Endothelial cell (in vitro differentiated cells): ENCODE measurements around the gene WFS1. TPM values are rescaled to one million over a fixed set of nuclear protein-coding genes. Genes with fewer than 3 reads are reported as not detected.
A peak's percentile ranks its signal among the peaks of the same experiment; 100 is the strongest.

Experiments used
- DNase-seq: peaks from one replicate; pipeline ENCODE4 v3.0.0; 2021; ENCODE audit warnings: low spot score
- H3K27ac Mint-ChIP-seq: one replicate; pipeline ENCODE4 v1.8.0; 2021; ENCODE audit warnings: mixed read lengths, inconsistent platforms; ENCODE audit not compliant: unreplicated experiment
- H3K27me3 Mint-ChIP-seq: one replicate; pipeline ENCODE4 v1.8.0; 2021; ENCODE audit warnings: mild to moderate bottlenecking, moderate library complexity, mixed read lengths, inconsistent platforms; ENCODE audit not compliant: unreplicated experiment
- H3K36me3 Mint-ChIP-seq: one replicate; pipeline ENCODE4 v1.8.0; 2021; ENCODE audit warnings: mild to moderate bottlenecking, low read depth, mixed read lengths, inconsistent platforms; ENCODE audit not compliant: unreplicated experiment
- H3K4me1 Mint-ChIP-seq: one replicate; pipeline ENCODE4 v1.8.0; 2021; ENCODE audit warnings: mild to moderate bottlenecking, mixed read lengths, inconsistent platforms; ENCODE audit not compliant: unreplicated experiment
- H3K4me3 Mint-ChIP-seq: one replicate; pipeline ENCODE4 v1.8.0; 2021; ENCODE audit warnings: mild to moderate bottlenecking, mixed read lengths, inconsistent platforms; ENCODE audit not compliant: unreplicated experiment
- H3K9me3 Mint-ChIP-seq: one replicate; pipeline ENCODE4 v1.8.0; 2021; ENCODE audit warnings: mixed read lengths, inconsistent platforms; ENCODE audit not compliant: unreplicated experiment
- total RNA-seq: library from RNA; stranded (reverse); fragmentation: NEBNext Ultra II Directional; extraction: Animal tissue kit (Norgen Biotek cat#: 25700); gene quantifications from one replicate; pipeline ENCODE4 v1.2.1, GENCODE V29; 2021; ENCODE audit not compliant: unreplicated experiment
- TF ChIP-seq, protein P1 (sequence below): fragments of 200-600 bp; sonication (generic); IDR thresholded peaks from one replicate; pipeline ENCODE4 v1.5.0; 2021; ENCODE audit warnings: antibody characterized with exemption; ENCODE audit not compliant: unreplicated experiment

WFS1 gene
- total RNA-seq, 1 donor from 2014 or later = 53.2 TPM

DNA sequence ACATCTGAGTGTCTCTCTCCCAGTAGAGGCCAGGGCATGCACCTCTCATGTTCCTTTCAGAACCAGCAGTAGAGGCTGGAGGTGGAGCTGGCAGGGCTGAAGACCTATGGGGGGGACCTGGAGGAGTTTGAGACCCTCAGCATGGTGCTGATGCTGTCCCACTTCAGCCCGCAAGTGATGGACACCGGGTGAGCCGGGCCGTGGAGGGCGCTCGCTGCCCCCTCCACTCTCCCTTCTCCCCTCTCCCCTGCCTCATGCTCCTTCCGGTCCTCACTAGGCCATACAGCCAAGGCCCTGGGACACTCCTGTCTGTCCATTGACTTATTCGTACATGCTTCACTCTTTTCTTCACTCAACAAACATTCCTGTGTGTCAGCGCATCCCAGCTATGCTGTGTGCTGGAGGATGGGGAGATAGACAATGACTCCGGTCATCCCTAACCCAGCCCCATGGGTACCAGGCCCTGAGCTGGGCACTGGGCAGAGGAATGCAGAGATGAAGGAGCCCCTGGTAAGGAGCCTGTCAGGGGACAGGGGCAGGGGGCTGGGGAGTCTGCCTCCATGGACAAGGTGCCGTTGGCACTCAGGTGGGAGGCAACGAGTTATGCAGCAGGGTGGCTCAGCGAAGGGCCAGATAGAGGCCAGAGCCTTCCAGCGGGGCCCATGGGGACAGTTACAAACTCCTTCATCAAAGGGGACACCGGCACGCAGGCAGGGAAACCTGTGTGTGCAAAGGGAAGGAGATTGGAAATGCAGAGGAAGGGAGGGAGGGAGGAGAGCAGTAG is 28.4 kb upstream of the WFS1 start:
- Mint-ChIP-seq H3K27ac (no peak overlapping the region), H3K4me3 (no peak overlapping the region), H3K4me1 (no peaks in the 10 kb centered on the region), H3K9me3 (peaks cover 4% of the 10 kb centered on the region), H3K36me3 (peaks cover 6% of the 10 kb centered on the region), H3K27me3 (peaks cover 5% of the 10 kb centered on the region)
- no peak for DNase-seq
- TF ChIP-seq, protein P1, sequence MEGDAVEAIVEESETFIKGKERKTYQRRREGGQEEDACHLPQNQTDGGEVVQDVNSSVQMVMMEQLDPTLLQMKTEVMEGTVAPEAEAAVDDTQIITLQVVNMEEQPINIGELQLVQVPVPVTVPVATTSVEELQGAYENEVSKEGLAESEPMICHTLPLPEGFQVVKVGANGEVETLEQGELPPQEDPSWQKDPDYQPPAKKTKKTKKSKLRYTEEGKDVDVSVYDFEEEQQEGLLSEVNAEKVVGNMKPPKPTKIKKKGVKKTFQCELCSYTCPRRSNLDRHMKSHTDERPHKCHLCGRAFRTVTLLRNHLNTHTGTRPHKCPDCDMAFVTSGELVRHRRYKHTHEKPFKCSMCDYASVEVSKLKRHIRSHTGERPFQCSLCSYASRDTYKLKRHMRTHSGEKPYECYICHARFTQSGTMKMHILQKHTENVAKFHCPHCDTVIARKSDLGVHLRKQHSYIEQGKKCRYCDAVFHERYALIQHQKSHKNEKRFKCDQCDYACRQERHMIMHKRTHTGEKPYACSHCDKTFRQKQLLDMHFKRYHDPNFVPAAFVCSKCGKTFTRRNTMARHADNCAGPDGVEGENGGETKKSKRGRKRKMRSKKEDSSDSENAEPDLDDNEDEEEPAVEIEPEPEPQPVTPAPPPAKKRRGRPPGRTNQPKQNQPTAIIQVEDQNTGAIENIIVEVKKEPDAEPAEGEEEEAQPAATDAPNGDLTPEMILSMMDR = no peak

- peaks cover 5% of the 10 kb centered on the region for H3K27me3 Mint-ChIP-seq
- peaks cover 6% of the 10 kb centered on the region for H3K36me3 Mint-ChIP-seq
- no peak overlapping the region for H3K27ac Mint-ChIP-seq
- DNase-seq = no peak
- no peak overlapping the region for H3K4me3 Mint-ChIP-seq
- H3K4me1 Mint-ChIP-seq = no peaks in the 10 kb centered on the region
- peaks cover 4% of the 10 kb centered on the region for H3K9me3 Mint-ChIP-seq
- TF ChIP-seq, protein P1 = no peak
Observed at GRCh38 chr4:6242271-6243029, 27.2 kb upstream of the WFS1 start.

GRCh38 chr4:6245246-6246169 is 24.1 kb upstream of the WFS1 start:
- peaks cover 4% of the 10 kb centered on the region for H3K9me3 Mint-ChIP-seq
- H3K36me3 Mint-ChIP-seq = peaks cover 6% of the 10 kb centered on the region
- DNase-seq = no peak
- peak overlapping the region; percentile 75 for H3K4me3 Mint-ChIP-seq
- peaks cover 5% of the 10 kb centered on the region for H3K27me3 Mint-ChIP-seq
- TF ChIP-seq, protein P1 = no peak
- H3K4me1 Mint-ChIP-seq = no peaks in the 10 kb centered on the region
- no peak overlapping the region for H3K27ac Mint-ChIP-seq

GRCh38 chr4:6246170-6246634 is 23.4 kb upstream of the WFS1 start:
- TF ChIP-seq, protein P1 = no peak
- Mint-ChIP-seq H3K36me3 (peaks cover 6% of the 10 kb centered on the region), H3K27me3 (peaks cover 5% of the 10 kb centered on the region), H3K27ac (no peak overlapping the region), H3K9me3 (peaks cover 4% of the 10 kb centered on the region), H3K4me1 (peaks cover 3% of the 10 kb centered on the region), H3K4me3 (no peak overlapping the region)
- no peak for DNase-seq
